Neural cell (in vitro differentiated cells): ENCODE results near the gene UBE3B. TPM values are rescaled to one million over a fixed set of nuclear protein-coding genes. Genes with fewer than 3 reads are reported as not detected.

Experiments used
- H2AFZ ChIP-seq: fragments of 200-600, 300-800 bp; sonication (generic), shearing (Covaris generic); 2 replicates; pipeline ENCODE4 v1.6.0; 2014; ENCODE audit warnings: low read depth, mild to moderate bottlenecking, antibody characterized with exemption, low read length, moderate library complexity
- H3F3A ChIP-seq: fragments of 200-600 bp; shearing (Covaris generic); 2 replicates; pipeline ENCODE4 v1.6.1; 2016; ENCODE audit warnings: mild to moderate bottlenecking, moderate library complexity, mixed read lengths, antibody characterized with exemption, low read length; ENCODE audit not compliant: insufficient read depth, poor library complexity, severe bottlenecking
- H3K27ac ChIP-seq: fragments of 200-600, 300-800 bp; sonication (generic), shearing (Covaris generic); 2 replicates; pipeline ENCODE4 v1.5.1; 2014; ENCODE audit warnings: mild to moderate bottlenecking, low read length, moderate library complexity
- H3K27me3 ChIP-seq: fragments of 300-800, 200-600 bp; sonication (generic), shearing (Covaris generic); 2 replicates; pipeline ENCODE4 v1.6.0; 2014; ENCODE audit warnings: mild to moderate bottlenecking, low read depth, low read length, moderate library complexity; ENCODE audit not compliant: insufficient read depth
- H3K36me3 ChIP-seq: fragments of 300-800, 200-600 bp; sonication (generic), shearing (Covaris generic); 2 replicates; pipeline ENCODE4 v1.5.1; 2014; ENCODE audit warnings: mild to moderate bottlenecking, antibody characterized with exemption, low read length, moderate library complexity; ENCODE audit not compliant: insufficient read depth
- H3K4me2 ChIP-seq: fragments of 300-800, 200-600 bp; sonication (generic), shearing (Covaris generic); 2 replicates; pipeline ENCODE4 v1.6.0; 2014; ENCODE audit warnings: mild to moderate bottlenecking, low read length
- H3K4me3 ChIP-seq: fragments of 300-800, 200-600 bp; sonication (generic), shearing (Covaris generic); 2 replicates; pipeline ENCODE4 v1.5.1; 2014; ENCODE audit warnings: mild to moderate bottlenecking, low read length, moderate library complexity
- H3K79me2 ChIP-seq: fragments of 200-600 bp; shearing (Covaris generic); replicated peaks from 2 replicates; pipeline ENCODE4 v1.6.0; 2014; ENCODE audit warnings: mild to moderate bottlenecking, low read length, moderate library complexity; ENCODE audit not compliant: insufficient read depth
- H3K9ac ChIP-seq: fragments of 300-800, 200-600 bp; sonication (generic), shearing (Covaris generic); 2 replicates; pipeline ENCODE4 v1.6.1; 2016; ENCODE audit warnings: mild to moderate bottlenecking, low read length, mixed read lengths
- H3K9me2 ChIP-seq: fragments of 200-600 bp; shearing (Covaris generic); 2 replicates; pipeline ENCODE4 v1.6.1; 2016; ENCODE audit warnings: mild to moderate bottlenecking, low read length, mixed read lengths; ENCODE audit not compliant: insufficient read depth
- H3K9me3 ChIP-seq: fragments of 200-600, 300-800 bp; sonication (generic), shearing (Covaris generic); 2 replicates; pipeline ENCODE4 v1.6.1; 2016; ENCODE audit warnings: mild to moderate bottlenecking, mixed run types, low read length, moderate library complexity, mixed read lengths
- H4K20me1 ChIP-seq: fragments of 200-600 bp; shearing (Covaris generic); 2 replicates; pipeline ENCODE4 v1.6.1; 2016; ENCODE audit warnings: mild to moderate bottlenecking, mixed run types; ENCODE audit not compliant: insufficient read depth
- CTCF ChIP-seq: fragments of 450-650 bp; IDR thresholded peaks from 2 replicates; pipeline ENCODE4 v1.5.1; 2014; ENCODE audit warnings: antibody characterized with exemption, mild to moderate bottlenecking, moderate library complexity; ENCODE audit not compliant: poor library complexity, severe bottlenecking
- EP300 ChIP-seq: fragments of 450-650 bp; conservative IDR thresholded peaks from 2 replicates; pipeline ENCODE4 v1.6.1; 2014; ENCODE audit warnings: antibody characterized with exemption, mild to moderate bottlenecking, moderate library complexity; ENCODE audit not compliant: poor library complexity, severe bottlenecking
- EZH2 ChIP-seq: fragments of 200-600, 300-800 bp; shearing (Covaris generic), sonication (generic); IDR thresholded peaks from 2 replicates; pipeline ENCODE4 v1.6.1; 2014; ENCODE audit warnings: antibody characterized with exemption, low read length, borderline replicate concordance, mild to moderate bottlenecking; ENCODE audit not compliant: insufficient read depth, poor library complexity, severe bottlenecking
- MXI1 ChIP-seq: fragments of 450-650 bp; conservative IDR thresholded peaks from 2 replicates; pipeline ENCODE4 v1.6.1; 2014; ENCODE audit warnings: antibody characterized with exemption, mild to moderate bottlenecking; ENCODE audit not compliant: poor library complexity, severe bottlenecking
- POLR2AphosphoS5 ChIP-seq: IDR thresholded peaks from 2 replicates; pipeline ENCODE4 v1.6.1; 2012
- RAD21 ChIP-seq: fragments of 450-650 bp; conservative IDR thresholded peaks from 2 replicates; pipeline ENCODE4 v1.6.1; 2014; ENCODE audit warnings: antibody characterized with exemption, mild to moderate bottlenecking, moderate library complexity
- REST ChIP-seq: IDR thresholded peaks from 2 replicates; pipeline ENCODE4 v1.6.1; 2012; ENCODE audit warnings: borderline replicate concordance
- SMC3 ChIP-seq: fragments of 450-650 bp; conservative IDR thresholded peaks from 2 replicates; pipeline ENCODE4 v1.6.1; 2014; ENCODE audit warnings: antibody characterized with exemption, mild to moderate bottlenecking, moderate library complexity; ENCODE audit not compliant: poor library complexity
- TAF1 ChIP-seq: IDR thresholded peaks from 2 replicates; pipeline ENCODE4 v1.6.1; 2012; ENCODE audit warnings: low read depth
- polyA plus RNA-seq: library from polyadenylated mRNA; depleted of rRNA; stranded (reverse); fragments of >200 nt; gene quantifications from 2 replicates; pipeline ENCODE4 v1.2.3, GENCODE V29; 2014

UBE3B gene
- polyA plus RNA-seq, 1 donor from 2014 or later = 21.7 TPM

GRCh38 chr12:109542014-109542413, 64.6 kb downstream of the UBE3B start:
- H3K4me2 ChIP-seq = no peak overlapping the region
- H3K9me3 ChIP-seq = no peaks in the 10 kb centered on the region
- no peaks in the 10 kb centered on the region for H3F3A ChIP-seq
- no peak overlapping the region for H2AFZ ChIP-seq
- H4K20me1 ChIP-seq = no peaks in the 10 kb centered on the region
- TF ChIP-seq SMC3 (no peak), MXI1 (no peak), EP300 (no peak), TAF1 (no peak), REST (no peak), CTCF (no peak), RAD21 (no peak)
- no peaks in the 10 kb centered on the region for H3K36me3 ChIP-seq
- no peak overlapping the region for H3K27ac ChIP-seq
- H3K79me2 ChIP-seq = no peaks in the 10 kb centered on the region
- H3K9me2 ChIP-seq = no peaks in the 10 kb centered on the region
- H3K27me3 ChIP-seq = no peaks in the 10 kb centered on the region
- no peak overlapping the region for H3K9ac ChIP-seq
- no peak overlapping the region for H3K4me3 ChIP-seq

GRCh38 chr12:109542876-109543275, 65.4 kb downstream of the UBE3B start:
- no peaks in the 10 kb centered on the region for H3K9me2 ChIP-seq
- H3K9me3 ChIP-seq = no peaks in the 10 kb centered on the region
- H2AFZ ChIP-seq = no peak overlapping the region
- no peaks in the 10 kb centered on the region for H3K36me3 ChIP-seq
- no peak overlapping the region for H3K4me2 ChIP-seq
- no peaks in the 10 kb centered on the region for H3K79me2 ChIP-seq
- H3F3A ChIP-seq = no peaks in the 10 kb centered on the region
- no peaks in the 10 kb centered on the region for H3K27me3 ChIP-seq
- no peaks in the 10 kb centered on the region for H4K20me1 ChIP-seq
- H3K27ac ChIP-seq = no peak overlapping the region
- H3K9ac ChIP-seq = no peak overlapping the region
- no peak overlapping the region for H3K4me3 ChIP-seq
- TF ChIP-seq EZH2 = no peak
- TF ChIP-seq SMC3 = no peak
- TF ChIP-seq TAF1 = no peak
- TF ChIP-seq REST = no peak
- TF ChIP-seq MXI1 = no peak
- no peak for TF ChIP-seq CTCF
- no peak for TF ChIP-seq POLR2AphosphoS5
- no peak for TF ChIP-seq EP300
- no peak for TF ChIP-seq RAD21
